Mammary epithelial cell (primary cell): ENCODE data around the gene PHIP.

Experiments used
- CTCF ChIP-seq, 2 donors: IDR thresholded peaks in 1 of 2; conservative IDR thresholded peaks in 1 of 2; 2 replicates each; pipeline ENCODE4 v1.5.1; 2011 to 2012; ENCODE audit warnings: inconsistent platforms in 2 of 2, low read length in 2 of 2, mild to moderate bottlenecking in 2 of 2, control low read depth in 1 of 2, low read depth in 1 of 2; ENCODE audit not compliant: insufficient read depth in 1 of 2; ENCODE audit errors: extremely low read depth in 1 of 2
- EZH2 ChIP-seq: IDR thresholded peaks from 2 replicates; pipeline ENCODE4 v1.6.1; 2012; ENCODE audit warnings: low read length, inconsistent platforms, borderline replicate concordance

- TF ChIP-seq CTCF (conservative IDR thresholded peaks at IDR 0.05 in 1 of 2, IDR thresholded peaks at IDR 0.05 in 1 of 2; ENCODE audit: extremely low read depth in 1 of 2, insufficient read depth in 1 of 2, low read depth in 1 of 2, low read length in 2 of 2) (no peak), EZH2 (no peak)
Observed at GRCh38 chr6:79004239-79004638, 73.8 kb downstream of the PHIP start.
